Measurements from ENCODE around the gene ADAM12.

ADAM12 gene

GRCh38 chr10:126235091-126235978, 152.9 kb downstream of the ADAM12 start:
- no peak for DNase-seq (ENCODE audit: low read depth in 2 of 2)

GRCh38 chr10:126234630-126235029, 153.6 kb downstream of the ADAM12 start:
- no peak for DNase-seq (ENCODE audit: low read depth in 2 of 2)

GRCh38 chr10:126233182-126234148, 154.8 kb downstream of the ADAM12 start:
- no peak for DNase-seq (ENCODE audit: low read depth in 2 of 2)

- no peak for DNase-seq (ENCODE audit: low read depth in 2 of 2)
Observed at GRCh38 chr10:126230587-126230986, 157.7 kb downstream of the ADAM12 start.

GRCh38 chr10:126229686-126230085, 158.6 kb downstream of the ADAM12 start:
- no peak for DNase-seq (ENCODE audit: low read depth in 2 of 2)

- no peak for DNase-seq (ENCODE audit: low read depth in 2 of 2)
Observed at GRCh38 chr10:126227762-126228134, 160.5 kb downstream of the ADAM12 start.

GRCh38 chr10:126226988-126227761, 161.1 kb downstream of the ADAM12 start:
- DNase-seq (ENCODE audit: low read depth in 2 of 2): no peak

GRCh38 chr10:126226205-126226604, 162.1 kb downstream of the ADAM12 start:
- no peak for DNase-seq (ENCODE audit: low read depth in 2 of 2)

- no peak for DNase-seq (ENCODE audit: low read depth in 2 of 2)
Observed at GRCh38 chr10:126225672-126226008, 162.6 kb downstream of the ADAM12 start.

GRCh38 chr10:126224967-126225671, 163.2 kb downstream of the ADAM12 start:
- DNase-seq (ENCODE audit: low read depth in 2 of 2): no peak

- no peak for DNase-seq (ENCODE audit: low read depth in 2 of 2)
Observed at GRCh38 chr10:126223512-126224067, 164.7 kb downstream of the ADAM12 start.

- no peak for DNase-seq (ENCODE audit: low read depth in 2 of 2)
Observed at GRCh38 chr10:126222736-126223511, 165.4 kb downstream of the ADAM12 start.

- no peak for DNase-seq (ENCODE audit: low read depth in 2 of 2)
Observed at GRCh38 chr10:126221874-126222273, 166.4 kb downstream of the ADAM12 start.

GRCh38 chr10:126218778-126219649, 169.3 kb downstream of the ADAM12 start:
- DNase-seq (ENCODE audit: low read depth in 2 of 2): no peak

GRCh38 chr10:126218174-126218573, 170.1 kb downstream of the ADAM12 start:
- DNase-seq (ENCODE audit: low read depth in 2 of 2): no peak

GRCh38 chr10:126216632-126216961, 171.7 kb downstream of the ADAM12 start:
- no peak for DNase-seq (ENCODE audit: low read depth in 2 of 2)

GRCh38 chr10:126215746-126216631, 172.3 kb downstream of the ADAM12 start:
- peak; percentile 91 to 93 for DNase-seq (ENCODE audit: low read depth in 2 of 2)

GRCh38 chr10:126214679-126215078, 173.6 kb downstream of the ADAM12 start:
- no peak for DNase-seq (ENCODE audit: low read depth in 2 of 2)
